ENCODE measurements around the gene SSX5.

SSX5 gene, protein sequence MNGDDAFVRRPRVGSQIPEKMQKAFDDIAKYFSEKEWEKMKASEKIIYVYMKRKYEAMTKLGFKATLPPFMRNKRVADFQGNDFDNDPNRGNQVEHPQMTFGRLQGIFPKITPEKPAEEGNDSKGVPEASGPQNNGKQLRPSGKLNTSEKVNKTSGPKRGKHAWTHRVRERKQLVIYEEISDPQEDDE

GRCh38 chrX:48196745-48197201 is at the start of gene SSX5:
Gene SSX5 (minus strand): TSS chrX:48196795. CDS start chrX:48195358, 1,437 bp downstream.
- TF ChIP-seq GATA3 (IDR thresholded peaks at IDR 0.05; ENCODE audit: low read depth, low read length) = no peak
- TF ChIP-seq GATA2 (IDR thresholded peaks at IDR 0.05; ENCODE audit: low read depth, low read length) = no peak

GRCh38 chrX:48180811-48181210 is 15.8 kb downstream of the SSX5 start:
- TF ChIP-seq GATA2 (IDR thresholded peaks at IDR 0.05; ENCODE audit: low read depth, low read length) (no peak), GATA3 (IDR thresholded peaks at IDR 0.05; ENCODE audit: low read depth, low read length) (no peak)

GRCh38 chrX:48179691-48180090 is 16.9 kb downstream of the SSX5 start:
- TF ChIP-seq GATA3 (IDR thresholded peaks at IDR 0.05; ENCODE audit: low read depth, low read length) (no peak), GATA2 (IDR thresholded peaks at IDR 0.05; ENCODE audit: low read depth, low read length) (no peak)

- TF ChIP-seq GATA3 (IDR thresholded peaks at IDR 0.05; ENCODE audit: low read depth, low read length) (no peak), GATA2 (IDR thresholded peaks at IDR 0.05; ENCODE audit: low read depth, low read length) (no peak)
Observed at GRCh38 chrX:48165241-48165640, 31.4 kb downstream of the SSX5 start.

DNA sequence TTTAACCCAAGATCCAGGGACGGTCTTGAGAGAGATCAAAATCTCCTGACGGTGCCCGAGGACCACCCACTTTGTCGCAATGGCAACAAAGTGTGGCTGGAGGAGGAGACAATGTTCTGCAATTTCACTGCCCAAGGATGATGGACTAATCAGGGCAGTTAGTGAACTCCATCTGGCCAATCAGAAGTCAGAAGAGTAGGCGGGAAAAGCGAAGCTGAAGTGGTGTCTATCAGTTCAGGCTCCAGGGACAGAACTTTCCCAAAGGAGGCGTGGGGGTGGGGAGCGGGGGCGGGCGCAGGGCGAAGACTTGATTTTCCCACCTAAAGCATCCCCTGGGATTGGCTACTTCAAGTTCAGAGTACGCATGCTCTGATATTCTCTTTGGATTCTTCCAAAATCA is 40.6 kb downstream of the SSX5 start:
- TF ChIP-seq GATA2 (IDR thresholded peaks at IDR 0.05; ENCODE audit: low read depth, low read length) (no peak), GATA3 (IDR thresholded peaks at IDR 0.05; ENCODE audit: low read depth, low read length) (no peak)

GRCh38 chrX:48154796-48155195 is 41.8 kb downstream of the SSX5 start:
- no peak for TF ChIP-seq GATA3 (IDR thresholded peaks at IDR 0.05; ENCODE audit: low read depth, low read length)
- no peak for TF ChIP-seq GATA2 (IDR thresholded peaks at IDR 0.05; ENCODE audit: low read depth, low read length)

GRCh38 chrX:48153769-48154168 is 42.8 kb downstream of the SSX5 start:
- TF ChIP-seq GATA3 (IDR thresholded peaks at IDR 0.05; ENCODE audit: low read depth, low read length) (no peak), GATA2 (IDR thresholded peaks at IDR 0.05; ENCODE audit: low read depth, low read length) (no peak)

Measured in SH-SY5Y (cell line).